Astrocyte of the spinal cord (primary cell): ENCODE results near the gene NBPF14.
"Not testable (repeated sequence)": the region's sequence is repeated elsewhere in the genome, so short reads cannot be mapped to it uniquely, and the experiment has no call there.

Experiments
- DNase-seq: peaks from one replicate; pipeline ENCODE4 v3.0.0; 2011; ENCODE audit warnings: low read depth, low spot score
- H3K4me3 ChIP-seq: 2 replicates; pipeline ENCODE4 v1.5.1; 2011; ENCODE audit warnings: low read depth, mild to moderate bottlenecking, low read length, moderate library complexity
- in situ Hi-C: cut with HindIII; loops from 2 replicates; pipeline ENCODE4 v1.10.0; 2017; ENCODE audit warnings: low sequenced_read_pairs

Gene NBPF14, protein sequence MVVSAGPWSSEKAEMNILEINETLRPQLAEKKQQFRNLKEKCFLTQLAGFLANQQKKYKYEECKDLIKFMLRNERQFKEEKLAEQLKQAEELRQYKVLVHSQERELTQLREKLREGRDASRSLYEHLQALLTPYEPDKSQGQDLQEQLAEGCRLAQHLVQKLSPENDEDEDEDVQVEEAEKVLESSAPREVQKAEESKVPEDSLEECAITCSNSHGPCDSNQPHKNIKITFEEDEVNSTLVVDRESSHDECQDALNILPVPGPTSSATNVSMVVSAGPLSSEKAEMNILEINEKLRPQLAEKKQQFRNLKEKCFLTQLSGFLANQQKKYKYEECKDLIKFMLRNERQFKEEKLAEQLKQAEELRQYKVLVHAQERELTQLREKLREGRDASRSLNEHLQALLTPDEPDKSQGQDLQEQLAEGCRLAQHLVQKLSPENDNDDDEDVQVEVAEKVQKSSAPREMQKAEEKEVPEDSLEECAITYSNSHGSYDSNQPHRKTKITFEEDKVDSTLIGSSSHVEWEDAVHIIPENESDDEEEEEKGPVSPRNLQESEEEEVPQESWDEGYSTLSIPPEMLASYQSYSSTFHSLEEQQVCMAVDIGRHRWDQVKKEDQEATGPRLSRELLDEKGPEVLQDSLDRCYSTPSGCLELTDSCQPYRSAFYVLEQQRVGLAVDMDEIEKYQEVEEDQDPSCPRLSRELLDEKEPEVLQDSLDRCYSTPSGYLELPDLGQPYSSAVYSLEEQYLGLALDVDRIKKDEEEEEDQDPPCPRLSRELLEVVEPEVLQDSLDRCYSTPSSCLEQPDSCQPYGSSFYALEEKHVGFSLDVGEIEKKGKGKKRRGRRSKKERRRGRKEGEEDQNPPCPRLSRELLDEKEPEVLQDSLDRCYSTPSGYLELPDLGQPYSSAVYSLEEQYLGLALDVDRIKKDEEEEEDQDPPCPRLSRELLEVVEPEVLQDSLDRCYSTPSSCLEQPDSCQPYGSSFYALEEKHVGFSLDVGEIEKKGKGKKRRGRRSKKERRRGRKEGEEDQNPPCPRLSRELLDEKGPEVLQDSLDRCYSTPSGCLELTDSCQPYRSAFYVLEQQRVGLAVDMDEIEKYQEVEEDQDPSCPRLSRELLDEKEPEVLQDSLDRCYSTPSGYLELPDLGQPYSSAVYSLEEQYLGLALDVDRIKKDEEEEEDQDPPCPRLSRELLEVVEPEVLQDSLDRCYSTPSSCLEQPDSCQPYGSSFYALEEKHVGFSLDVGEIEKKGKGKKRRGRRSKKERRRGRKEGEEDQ (N-terminal part only)

DNA sequence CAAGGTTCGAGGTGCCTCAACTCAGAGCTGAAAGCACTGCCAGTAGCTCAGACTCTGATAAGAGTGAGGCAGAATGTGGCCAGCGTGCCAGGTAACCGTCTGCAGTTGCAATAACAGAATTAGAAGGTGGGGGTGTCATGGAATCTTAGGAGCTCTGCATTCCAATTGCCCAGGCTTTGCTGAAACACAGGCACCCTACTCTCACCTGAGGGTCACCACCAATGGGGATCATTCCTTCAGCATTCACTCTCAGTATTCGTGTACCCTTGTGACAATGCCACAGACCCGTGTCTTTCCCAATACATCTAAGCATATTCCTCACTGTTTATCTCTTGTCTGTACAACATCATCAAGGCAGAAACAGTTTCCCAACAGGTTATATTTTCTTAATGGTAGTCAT is at the start of gene NBPF14:
TSS of gene NBPF14 (minus strand) at position 101 of the 400 bp plus-strand sequence. CDS start 294 bp downstream, outside the sequence.
- DNase-seq, in situ Hi-C loops, H3K4me3 ChIP-seq: not testable (repeated sequence)

DNA sequence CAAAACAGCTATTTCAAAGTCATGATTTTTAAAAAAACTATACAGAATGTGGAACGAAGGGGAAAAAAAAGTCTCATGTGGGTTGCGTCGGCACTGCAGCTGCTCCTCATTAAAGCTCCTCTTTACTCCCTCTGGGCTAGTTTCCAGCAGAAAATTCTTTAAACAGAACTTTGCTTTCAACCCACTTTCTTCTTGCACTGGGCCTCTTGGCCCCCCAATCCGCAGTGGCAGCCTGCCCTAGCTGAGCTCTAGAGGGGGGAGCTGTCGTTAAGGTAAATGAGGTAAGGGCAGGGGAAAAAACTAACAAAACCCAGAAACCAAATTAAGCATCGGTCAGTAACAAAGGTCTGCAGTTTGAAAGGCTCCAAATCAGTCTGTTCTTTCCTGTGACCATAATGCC is 29.6 kb upstream of the NBPF14 start:
- DNase-seq, H3K4me3 ChIP-seq: not testable (repeated sequence)

DNA sequence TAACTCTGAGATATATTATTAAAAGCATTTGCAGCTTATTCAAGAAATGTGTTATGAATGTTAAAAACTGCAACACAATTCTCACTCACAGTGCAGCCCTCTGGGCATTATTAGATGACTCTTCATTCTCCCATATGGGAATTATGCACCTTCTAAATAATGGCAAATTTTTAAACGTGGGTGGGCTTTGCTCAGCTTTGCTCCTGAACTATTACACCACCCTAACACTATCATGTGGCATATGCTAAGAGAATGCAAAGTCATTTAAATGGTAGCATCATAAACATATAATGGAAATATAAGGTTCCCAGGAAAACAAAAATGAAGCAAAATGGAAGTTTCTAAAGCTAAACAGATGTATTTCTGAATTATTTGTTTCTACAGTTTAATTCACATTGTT is 22.4 kb upstream of the NBPF14 start:
- DNase-seq, in situ Hi-C loops, H3K4me3 ChIP-seq: not testable (repeated sequence)

More for the DNA sequence above, 29.6 kb upstream of the NBPF14 start:
- in situ Hi-C loops, result not testable (repeated sequence)

DNA sequence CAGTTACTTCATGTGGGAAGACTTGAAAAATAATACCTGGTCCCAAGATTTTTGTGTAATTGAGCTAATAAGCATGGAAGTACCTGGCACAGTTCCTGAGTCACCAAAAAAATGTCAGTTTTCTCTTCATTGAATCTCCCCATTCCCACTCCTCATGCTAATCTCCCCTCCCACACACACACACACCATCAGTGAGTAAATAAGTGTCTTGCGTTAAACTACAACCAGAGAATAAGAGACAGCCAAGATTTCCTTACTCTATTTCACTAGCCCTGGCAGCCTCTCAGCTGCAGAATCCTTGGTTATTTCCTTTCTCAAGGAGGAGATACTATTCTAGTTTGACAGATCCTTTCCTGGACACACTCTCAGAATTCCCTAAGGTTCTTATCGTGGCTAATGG is 9.5 kb upstream of the NBPF14 start:
- H3K4me3 ChIP-seq, in situ Hi-C loops: not testable (repeated sequence)
- peak; percentile 7 for DNase-seq

DNA sequence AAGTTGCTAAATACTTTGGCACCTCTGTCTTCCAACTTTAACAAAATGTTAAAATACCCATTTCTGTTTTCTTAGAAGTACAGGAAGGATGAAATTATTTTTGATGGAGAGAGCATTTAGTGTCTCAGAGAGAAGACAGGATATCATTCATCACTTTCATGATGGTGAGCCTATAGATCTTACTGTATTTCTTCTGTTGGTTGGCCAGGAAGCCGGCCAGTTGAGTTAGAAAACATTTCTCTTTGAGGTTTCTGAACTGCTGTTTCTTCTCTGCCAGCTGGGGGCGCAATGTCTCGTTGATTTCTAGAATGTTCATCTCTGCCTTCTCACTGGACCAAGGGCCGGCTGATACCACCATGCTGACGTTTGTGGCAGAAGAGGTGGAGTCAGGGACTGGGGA is 451 bp downstream of the NBPF14 start:
- in situ Hi-C loops, DNase-seq, H3K4me3 ChIP-seq: not testable (repeated sequence)

DNA sequence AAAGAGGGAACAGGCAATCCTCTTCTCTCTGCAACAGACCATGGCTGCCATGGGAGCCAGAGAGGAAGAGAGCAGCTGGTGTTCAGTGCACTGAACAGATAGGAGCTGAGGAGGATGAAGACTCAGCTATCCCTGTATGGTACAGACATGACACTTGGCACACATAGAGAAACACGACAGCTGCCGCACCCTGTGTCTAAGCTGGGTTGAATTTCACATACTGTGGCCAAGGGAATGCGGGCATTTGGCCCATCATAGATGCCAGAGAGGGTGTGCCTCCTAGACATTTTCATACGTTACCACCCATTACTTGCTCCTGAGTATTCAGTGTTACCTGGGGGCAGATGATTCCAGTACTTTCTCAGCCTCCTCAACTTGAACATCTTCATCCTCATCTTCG is 4.7 kb downstream of the NBPF14 start:
- H3K4me3 ChIP-seq, DNase-seq, in situ Hi-C loops: not testable (repeated sequence)

DNA sequence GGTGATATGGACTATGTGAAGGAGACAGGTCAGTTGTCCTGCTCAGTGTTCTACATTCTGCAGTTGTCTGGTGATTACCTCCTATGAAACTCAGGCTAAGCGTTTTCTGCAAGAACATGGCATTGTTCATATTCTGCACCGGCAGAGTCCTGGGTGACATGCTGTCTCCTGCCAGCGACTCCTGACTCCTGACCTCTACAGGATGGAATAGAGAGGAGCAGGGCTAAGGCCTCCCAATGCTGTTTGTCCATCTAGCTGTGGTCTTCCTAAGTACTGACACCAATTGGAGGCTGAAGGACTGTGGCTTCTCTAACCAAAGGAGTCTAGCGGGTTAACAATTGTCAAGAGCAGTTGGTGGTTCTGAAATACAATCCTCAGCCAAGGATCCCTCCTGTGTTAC is 63.7 kb downstream of the NBPF14 start:
- in situ Hi-C loops, H3K4me3 ChIP-seq, DNase-seq: not testable (repeated sequence)

DNA sequence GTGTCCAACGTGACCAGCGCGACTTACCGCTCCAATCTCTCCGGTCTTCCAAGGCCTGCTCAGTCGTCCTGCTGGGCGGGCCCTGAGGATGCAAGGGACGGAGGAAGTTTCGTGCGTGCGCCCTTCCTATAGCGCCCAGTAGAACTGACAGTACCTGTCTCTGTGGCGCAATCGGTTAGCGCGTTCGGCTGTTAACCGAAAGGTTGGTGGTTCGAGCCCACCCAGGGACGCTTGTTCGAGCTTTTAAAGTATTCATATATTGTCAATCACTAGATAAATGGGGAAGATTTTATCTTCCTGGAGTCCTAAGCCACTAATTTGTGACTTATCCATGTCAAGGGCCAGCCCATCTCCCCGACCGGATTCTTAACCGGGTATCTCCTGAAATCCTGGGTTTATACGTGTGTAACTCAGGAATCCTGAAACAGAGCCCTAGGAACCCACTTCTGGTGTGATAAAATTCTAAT is 66.7 kb downstream of the NBPF14 start:
- in situ Hi-C loops, result not testable (repeated sequence)
- peak overlapping the region; percentile 12 for H3K4me3 ChIP-seq
- DNase-seq, result peak; percentile 59

DNA sequence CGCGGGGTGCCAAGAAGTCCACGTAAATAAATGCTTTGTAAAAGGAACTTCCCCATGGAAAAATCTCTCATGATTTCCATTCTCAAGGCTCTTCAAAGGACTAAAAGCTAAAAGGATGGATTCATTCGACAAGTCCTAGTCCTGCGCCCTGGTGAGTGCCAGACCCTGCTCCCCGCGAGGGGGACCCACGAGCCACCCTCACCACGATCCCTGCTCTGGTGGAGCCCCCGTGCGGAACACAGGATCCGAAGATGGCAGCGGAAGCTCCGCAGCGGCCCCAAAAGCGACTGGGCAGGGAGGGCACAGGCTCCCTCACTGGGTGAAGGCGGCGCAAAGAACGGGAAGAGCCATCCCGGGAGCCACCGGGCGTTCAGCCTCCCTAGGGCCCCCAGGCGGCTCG is 67.2 kb downstream of the NBPF14 start:
- in situ Hi-C loops, H3K4me3 ChIP-seq, DNase-seq: not testable (repeated sequence)

DNA sequence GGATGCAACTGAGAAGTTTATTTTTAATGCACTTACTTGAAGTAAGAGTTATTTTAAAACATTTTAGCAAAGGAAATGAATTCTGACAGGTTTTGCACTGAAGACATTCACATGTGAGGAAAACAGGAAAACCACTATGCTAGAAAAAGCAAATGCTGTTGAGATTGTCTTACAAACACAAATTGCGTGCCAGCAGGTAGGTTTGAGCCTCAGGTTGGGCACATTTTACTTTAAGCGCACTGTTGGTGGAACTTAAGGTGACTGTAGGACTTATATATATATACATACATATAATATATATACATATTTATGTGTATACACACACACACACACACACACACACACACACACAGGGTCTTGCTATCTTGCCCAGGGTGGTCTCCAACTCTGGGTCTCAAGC is 69.2 kb downstream of the NBPF14 start:
- DNase-seq, H3K4me3 ChIP-seq, in situ Hi-C loops: not testable (repeated sequence)

DNA sequence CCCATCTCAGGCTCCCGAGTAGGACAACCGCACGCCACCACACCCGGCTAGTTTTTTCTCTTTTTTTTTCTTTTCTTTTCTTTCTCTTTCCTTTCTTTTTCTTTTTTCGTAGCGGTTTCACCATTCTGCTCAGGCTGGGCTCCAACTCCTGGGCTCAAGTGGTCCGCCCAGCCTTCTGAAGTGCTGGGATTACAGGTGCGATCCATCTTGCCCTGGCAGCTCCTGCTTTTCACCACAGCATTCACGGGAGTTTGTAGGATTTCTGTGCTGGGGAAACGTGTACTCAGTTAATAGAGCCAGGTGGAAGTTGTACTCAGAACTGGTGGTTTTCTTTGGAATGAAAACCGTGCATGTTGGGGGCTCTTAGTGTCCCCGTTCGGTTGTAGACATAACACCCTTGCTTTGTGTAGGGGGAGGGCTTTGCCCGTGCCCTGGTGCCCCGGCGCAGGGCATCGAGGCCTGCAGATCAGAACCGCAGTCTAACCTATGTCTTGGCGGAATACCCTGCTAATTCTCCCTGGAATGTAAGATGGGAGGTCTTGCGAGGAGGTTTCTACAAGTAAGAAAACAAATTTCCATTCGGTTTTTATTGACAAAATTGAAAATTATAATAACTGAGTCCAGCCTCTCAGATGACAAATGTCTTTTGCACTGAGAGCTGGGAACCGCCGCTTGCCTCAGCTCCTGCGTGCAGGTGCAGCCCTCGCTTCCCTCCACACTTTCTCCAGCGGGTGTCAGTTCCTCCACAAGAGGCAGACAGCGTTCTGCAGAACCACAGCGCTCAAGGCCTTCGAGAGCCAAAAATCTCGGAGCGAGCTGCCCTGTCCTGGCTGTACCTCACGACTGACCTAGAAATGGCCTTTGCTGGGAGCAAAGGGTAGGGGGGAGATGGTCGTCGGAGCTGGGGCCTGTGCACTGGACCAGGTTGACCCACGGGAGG is 72.3 kb downstream of the NBPF14 start:
- DNase-seq, H3K4me3 ChIP-seq, in situ Hi-C loops: not testable (repeated sequence)

DNA sequence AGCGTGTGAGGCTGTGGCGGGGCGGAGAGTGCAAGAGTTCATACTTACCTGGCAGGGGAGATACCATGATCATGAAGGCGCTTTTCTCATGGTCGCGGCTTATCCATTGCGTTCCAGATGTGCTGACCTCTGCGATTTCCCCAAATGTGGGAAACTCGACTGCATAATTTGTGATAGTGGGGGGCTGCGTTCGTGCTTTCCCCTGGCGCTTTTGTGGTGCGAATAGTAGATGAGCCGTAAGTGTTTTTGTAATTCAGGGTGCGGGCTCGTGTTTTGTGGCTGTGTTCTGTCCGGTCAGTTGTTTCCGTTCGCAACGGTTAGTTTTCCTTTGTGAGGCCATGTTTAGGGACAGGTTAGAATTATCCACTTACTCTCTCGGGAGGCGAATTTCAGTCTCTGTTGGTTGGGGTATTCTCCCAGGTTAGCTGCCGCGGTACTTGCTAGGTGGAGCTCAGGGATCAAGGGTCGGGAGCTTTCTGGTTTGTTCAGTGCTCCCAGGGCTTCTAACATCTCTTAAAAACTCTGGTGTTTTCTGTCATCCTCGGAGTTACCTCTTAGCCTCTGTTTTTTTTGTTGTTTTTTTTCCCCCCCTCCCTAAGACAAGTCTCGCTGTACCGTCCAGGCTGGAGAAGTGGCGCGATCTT is 73.1 kb downstream of the NBPF14 start:
- peak; percentile 99 for DNase-seq
- in situ Hi-C loops, H3K4me3 ChIP-seq: not testable (repeated sequence)

DNA sequence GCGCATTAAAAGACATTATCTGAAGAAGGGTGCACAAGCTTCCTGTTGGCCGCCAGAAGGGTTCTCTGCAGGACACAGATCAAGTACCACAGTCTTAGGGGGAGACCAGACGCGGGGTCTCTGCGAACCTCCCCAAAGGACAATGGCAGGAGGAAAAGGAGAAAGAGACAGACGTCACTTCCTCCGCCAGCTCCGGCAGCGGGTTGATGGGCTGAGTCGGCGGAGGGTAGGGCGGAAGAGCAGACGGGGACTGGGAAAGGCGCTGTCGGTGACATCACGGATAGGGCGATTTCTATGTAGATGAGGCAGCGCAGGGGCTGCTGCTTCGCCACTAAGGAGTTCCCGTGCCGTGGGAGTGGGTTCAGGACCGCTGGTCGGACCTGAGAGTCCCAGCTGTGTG is 73.7 kb downstream of the NBPF14 start:
- H3K4me3 ChIP-seq, in situ Hi-C loops: not testable (repeated sequence)
- peak; percentile 84 for DNase-seq

DNA sequence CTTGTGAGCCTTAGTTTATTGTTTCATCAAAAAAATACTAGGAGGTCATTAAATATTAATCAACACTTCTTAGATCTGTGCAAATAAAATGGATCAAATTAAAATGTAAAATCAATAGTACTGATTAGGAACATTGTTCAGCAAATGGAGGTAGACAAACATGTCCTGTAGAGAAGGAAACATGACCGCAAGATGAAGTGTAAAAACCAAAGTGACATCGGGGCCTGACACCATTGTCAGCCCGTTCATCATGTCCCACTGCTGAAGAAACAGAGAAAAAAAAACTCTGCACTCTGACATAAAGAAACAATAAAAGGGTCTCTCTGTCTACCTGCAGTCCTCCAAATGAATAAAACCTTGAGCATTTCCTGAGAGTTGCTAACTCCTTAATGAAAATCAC is 81.5 kb downstream of the NBPF14 start:
- DNase-seq, H3K4me3 ChIP-seq, in situ Hi-C loops: not testable (repeated sequence)

DNA sequence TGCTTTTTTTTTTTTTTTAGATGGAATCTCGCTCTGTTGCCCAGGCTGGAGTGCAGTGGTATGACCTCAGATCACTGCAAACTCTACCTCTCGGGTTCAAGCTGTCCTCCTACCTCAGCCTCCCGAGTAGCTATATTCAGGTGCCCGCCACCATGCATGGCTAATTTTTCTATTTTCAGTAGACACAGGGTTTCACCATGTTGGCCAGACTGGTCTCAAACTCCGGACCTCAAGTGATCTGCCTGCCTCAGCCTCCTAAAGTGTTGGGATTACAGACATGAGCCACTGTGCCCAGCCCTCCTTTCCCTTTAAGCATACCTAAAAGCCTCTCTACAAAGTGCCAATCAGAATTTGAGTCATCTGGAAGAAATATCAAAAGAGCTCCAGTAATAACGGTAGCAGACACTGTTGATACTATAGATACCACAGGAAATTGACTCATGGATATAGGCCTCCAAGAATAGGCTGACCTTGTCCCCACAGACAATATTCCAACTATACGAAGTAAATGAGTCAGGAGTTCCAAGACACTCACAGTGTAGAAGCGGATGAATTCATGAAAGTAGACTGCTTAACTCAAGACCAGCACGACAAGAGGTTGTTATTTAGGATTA is 83.1 kb downstream of the NBPF14 start:
- H3K4me3 ChIP-seq, in situ Hi-C loops, DNase-seq: not testable (repeated sequence)
